Parathyroid adenoma (tissue), 2 donors: ENCODE data around the gene PCBD1.

Experiments
- H2AFZ ChIP-seq: fragments of 300-600 bp; sonication (generic); one replicate; pipeline ENCODE4 v1.7.0; 2017; ENCODE audit warnings: antibody characterized with exemption, mild to moderate bottlenecking
- H3K27ac ChIP-seq: fragments of 300-600 bp; sonication (generic); one replicate; pipeline ENCODE4 v1.7.0; 2017
- H3K27me3 ChIP-seq: fragments of 300-600 bp; sonication (generic); one replicate; pipeline ENCODE4 v1.7.0; 2017; ENCODE audit warnings: low read length; ENCODE audit not compliant: control insufficient read depth, insufficient read depth
- H3K36me3 ChIP-seq: fragments of 300-600 bp; sonication (generic); one replicate; pipeline ENCODE4 v1.7.0; 2017; ENCODE audit warnings: low read length; ENCODE audit not compliant: control insufficient read depth, insufficient read depth
- H3K4me1 ChIP-seq: fragments of 300-600 bp; sonication (generic); one replicate; pipeline ENCODE4 v1.7.0; 2017; ENCODE audit warnings: control low read depth
- H3K4me2 ChIP-seq: fragments of 300-600 bp; sonication (generic); one replicate; pipeline ENCODE4 v1.7.0; 2017; ENCODE audit warnings: low read length
- H3K4me3 ChIP-seq: fragments of 300-600 bp; sonication (generic); one replicate; pipeline ENCODE4 v1.7.0; 2017; ENCODE audit warnings: low read depth, low read length
- H3K79me2 ChIP-seq: fragments of 300-600 bp; sonication (generic); one replicate; pipeline ENCODE4 v1.7.0; 2017; ENCODE audit warnings: control low read depth
- H3K9ac ChIP-seq: fragments of 300-600 bp; sonication (generic); one replicate; pipeline ENCODE4 v1.7.0; 2017; ENCODE audit warnings: mild to moderate bottlenecking
- H3K9me3 ChIP-seq: fragments of 300-600 bp; sonication (generic); one replicate; pipeline ENCODE4 v1.7.0; 2017; ENCODE audit warnings: low read length; ENCODE audit not compliant: control insufficient read depth
- TF ChIP-seq, protein P1 (sequence below): fragments of 300-600 bp; sonication (generic); IDR thresholded peaks from one replicate; pipeline ENCODE4 v1.7.0; 2017; ENCODE audit warnings: antibody characterized with exemption, mild to moderate bottlenecking
- donor health status: primary hyperparathyroidism.

PCBD1 gene

DNA sequence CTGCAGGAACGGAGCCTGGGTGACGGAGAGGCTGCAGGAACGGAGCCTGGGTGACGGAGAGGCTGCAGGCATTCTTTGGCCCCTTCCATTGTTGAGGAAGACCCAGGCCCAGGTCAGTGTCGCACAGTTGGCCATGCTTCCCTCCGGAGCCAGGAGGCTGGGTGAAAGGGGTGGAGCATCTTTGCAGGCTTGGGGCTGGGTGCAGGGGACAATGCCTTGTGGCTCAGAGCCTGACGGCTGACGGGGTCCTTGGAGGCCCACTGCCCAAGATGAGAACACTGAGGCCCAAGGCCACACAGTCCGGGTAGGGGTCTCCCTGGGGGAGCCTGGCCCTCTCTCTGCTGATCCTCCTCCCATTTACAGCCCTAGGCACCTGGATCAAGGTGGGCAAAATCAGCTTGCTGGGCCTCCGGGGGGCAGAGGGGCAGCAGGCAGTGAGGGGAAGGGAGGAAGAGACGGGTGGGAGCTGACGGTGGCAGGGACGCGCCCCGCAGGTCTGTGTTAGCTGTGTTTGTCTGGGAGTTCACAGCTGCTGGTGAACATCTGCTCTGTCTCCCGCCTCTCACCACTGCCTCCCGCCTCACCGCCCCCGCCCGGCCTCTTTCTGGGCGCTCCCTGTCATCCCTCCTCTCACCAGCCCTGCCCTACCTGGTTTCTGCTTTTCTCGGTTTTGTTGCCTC, 30.6 kb upstream of the PCBD1 start:
- Histone ChIP-seq H2AFZ (no peak overlapping the region), H3K27me3 (no peaks in the 10 kb centered on the region), H3K4me1 (no peaks in the 10 kb centered on the region), H3K27ac (no peak overlapping the region), H3K4me2 (no peak overlapping the region), H3K4me3 (no peak overlapping the region), H3K9me3 (no peaks in the 10 kb centered on the region), H3K9ac (no peak overlapping the region), H3K79me2 (no peaks in the 10 kb centered on the region), H3K36me3 (no peaks in the 10 kb centered on the region)
- TF ChIP-seq, protein P1, sequence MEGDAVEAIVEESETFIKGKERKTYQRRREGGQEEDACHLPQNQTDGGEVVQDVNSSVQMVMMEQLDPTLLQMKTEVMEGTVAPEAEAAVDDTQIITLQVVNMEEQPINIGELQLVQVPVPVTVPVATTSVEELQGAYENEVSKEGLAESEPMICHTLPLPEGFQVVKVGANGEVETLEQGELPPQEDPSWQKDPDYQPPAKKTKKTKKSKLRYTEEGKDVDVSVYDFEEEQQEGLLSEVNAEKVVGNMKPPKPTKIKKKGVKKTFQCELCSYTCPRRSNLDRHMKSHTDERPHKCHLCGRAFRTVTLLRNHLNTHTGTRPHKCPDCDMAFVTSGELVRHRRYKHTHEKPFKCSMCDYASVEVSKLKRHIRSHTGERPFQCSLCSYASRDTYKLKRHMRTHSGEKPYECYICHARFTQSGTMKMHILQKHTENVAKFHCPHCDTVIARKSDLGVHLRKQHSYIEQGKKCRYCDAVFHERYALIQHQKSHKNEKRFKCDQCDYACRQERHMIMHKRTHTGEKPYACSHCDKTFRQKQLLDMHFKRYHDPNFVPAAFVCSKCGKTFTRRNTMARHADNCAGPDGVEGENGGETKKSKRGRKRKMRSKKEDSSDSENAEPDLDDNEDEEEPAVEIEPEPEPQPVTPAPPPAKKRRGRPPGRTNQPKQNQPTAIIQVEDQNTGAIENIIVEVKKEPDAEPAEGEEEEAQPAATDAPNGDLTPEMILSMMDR: no peak

- H3K4me1 ChIP-seq: no peaks in the 10 kb centered on the region
- no peak overlapping the region for H3K4me3 ChIP-seq
- H3K4me2 ChIP-seq: no peak overlapping the region
- H3K9me3 ChIP-seq: no peaks in the 10 kb centered on the region
- no peaks in the 10 kb centered on the region for H3K36me3 ChIP-seq
- no peak overlapping the region for H3K27ac ChIP-seq
- H2AFZ ChIP-seq: no peak overlapping the region
- H3K79me2 ChIP-seq: no peaks in the 10 kb centered on the region
- TF ChIP-seq, protein P1: no peak
- no peak overlapping the region for H3K9ac ChIP-seq
- no peaks in the 10 kb centered on the region for H3K27me3 ChIP-seq
Measured at GRCh38 chr10:70917635-70918034, 29.3 kb upstream of the PCBD1 start.

DNA sequence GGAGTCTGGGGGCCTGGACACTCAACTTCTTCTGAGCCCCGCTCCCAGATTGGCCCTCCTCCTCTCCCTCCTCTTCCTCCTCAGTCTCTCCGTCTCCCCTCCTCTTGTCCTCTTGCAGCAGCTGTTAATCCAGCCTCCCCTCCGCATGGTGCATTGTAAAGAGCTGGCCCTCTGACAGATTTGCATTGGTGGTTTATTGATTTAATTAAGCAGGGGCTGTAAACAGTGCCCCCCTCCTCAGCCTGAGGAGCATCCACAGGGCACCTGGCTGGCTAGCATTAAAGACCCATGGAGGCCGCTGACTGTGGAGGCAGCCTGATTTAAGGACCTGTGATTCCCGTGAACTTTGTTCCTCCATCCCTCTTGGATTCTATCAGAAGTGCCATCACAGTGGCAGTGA, 28.9 kb upstream of the PCBD1 start:
- H3K36me3 ChIP-seq: no peaks in the 10 kb centered on the region
- no peaks in the 10 kb centered on the region for H3K27me3 ChIP-seq
- H3K4me1 ChIP-seq: no peaks in the 10 kb centered on the region
- no peak overlapping the region for H3K9ac ChIP-seq
- H3K9me3 ChIP-seq: no peaks in the 10 kb centered on the region
- H3K4me2 ChIP-seq: no peak overlapping the region
- no peak overlapping the region for H3K4me3 ChIP-seq
- H3K27ac ChIP-seq: no peak overlapping the region
- TF ChIP-seq, protein P1: no peak
- H3K79me2 ChIP-seq: no peaks in the 10 kb centered on the region
- no peak overlapping the region for H2AFZ ChIP-seq

DNA sequence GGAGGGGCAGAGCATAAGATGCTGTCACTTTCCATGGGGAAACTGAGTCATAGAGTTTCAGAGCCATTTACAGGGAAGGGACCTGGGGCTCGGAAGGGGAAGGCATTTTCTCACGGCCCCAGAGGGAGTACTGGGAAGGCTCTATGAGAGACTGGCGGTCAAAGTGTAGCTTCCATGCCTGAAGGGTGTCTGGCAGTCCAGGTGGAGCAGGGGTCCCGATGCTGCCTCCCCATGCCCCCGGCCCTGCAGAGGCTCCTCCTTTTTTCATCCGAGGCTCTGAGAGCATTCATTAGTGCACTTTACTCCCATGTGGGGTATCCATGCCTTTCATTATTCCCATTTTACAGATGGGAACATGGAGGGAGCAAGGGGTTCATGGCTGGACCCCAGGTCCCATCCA, 27.9 kb upstream of the PCBD1 start:
- Histone ChIP-seq H3K9ac (no peak overlapping the region), H3K27me3 (no peaks in the 10 kb centered on the region), H3K4me1 (no peaks in the 10 kb centered on the region), H3K4me2 (no peak overlapping the region), H3K79me2 (no peaks in the 10 kb centered on the region), H3K36me3 (no peaks in the 10 kb centered on the region), H3K4me3 (no peak overlapping the region), H3K27ac (no peak overlapping the region), H2AFZ (no peak overlapping the region), H3K9me3 (no peaks in the 10 kb centered on the region)
- TF ChIP-seq, protein P1: no peak

- no peaks in the 10 kb centered on the region for H3K36me3 ChIP-seq
- H3K4me2 ChIP-seq: no peak overlapping the region
- TF ChIP-seq, protein P1: no peak
- H3K79me2 ChIP-seq: no peaks in the 10 kb centered on the region
- H3K27me3 ChIP-seq: no peaks in the 10 kb centered on the region
- H3K9ac ChIP-seq: no peak overlapping the region
- no peak overlapping the region for H3K4me3 ChIP-seq
- H3K9me3 ChIP-seq: no peaks in the 10 kb centered on the region
- H2AFZ ChIP-seq: no peak overlapping the region
- H3K27ac ChIP-seq: no peak overlapping the region
- H3K4me1 ChIP-seq: no peaks in the 10 kb centered on the region
Measured at GRCh38 chr10:70915806-70916205, 27.4 kb upstream of the PCBD1 start.
